ENCODE results near the gene TPST2. TPM values are rescaled to one million over a fixed set of nuclear protein-coding genes. Genes with fewer than 3 reads are reported as not detected.

Gene TPST2
- total RNA-seq, 1 experiment from 2014 or later: 11.8 TPM

DNA sequence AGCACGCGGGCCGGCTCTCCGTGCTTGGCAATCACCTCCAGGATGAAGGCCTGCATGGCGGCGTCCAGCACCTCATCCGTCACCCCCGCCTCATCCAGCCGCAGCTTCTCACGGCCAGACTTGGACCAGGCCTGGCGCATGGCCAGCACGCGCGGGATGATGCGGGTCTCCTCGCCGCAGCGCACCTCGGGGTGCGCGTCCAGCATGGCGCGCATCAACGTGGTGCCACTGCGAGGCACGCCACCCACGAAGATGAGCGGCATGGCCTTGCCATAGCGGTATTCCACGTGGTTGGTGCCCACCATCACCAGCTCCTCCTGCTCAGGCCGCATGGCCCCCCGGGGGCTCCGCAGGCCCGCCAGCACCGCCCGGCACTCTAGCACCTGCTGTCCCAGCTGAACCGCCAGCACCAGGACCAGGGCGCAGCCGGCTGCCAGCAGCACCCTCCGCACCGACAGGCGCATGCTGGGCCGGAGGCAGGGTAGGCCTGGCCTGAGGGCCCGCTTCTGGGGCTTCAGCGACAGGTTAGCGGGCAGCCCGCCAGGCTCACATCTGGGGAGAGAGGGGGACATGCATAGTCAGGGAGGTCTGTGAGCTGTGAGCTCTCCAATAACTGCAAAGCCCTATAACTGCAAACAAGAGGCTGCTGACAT, 48.6 kb downstream of the TPST2 start:
- BruUV-seq (replicated peaks): no TSS peak
- Mint-ChIP-seq H3K9me3 (ENCODE audit: low read depth, unreplicated experiment) (no peaks in the 10 kb centered on the region), H3K4me3 (ENCODE audit: low read depth, unreplicated experiment) (no peak overlapping the region), H3K4me1 (ENCODE audit: low read depth, unreplicated experiment) (no peaks in the 10 kb centered on the region), H3K27ac (ENCODE audit: unreplicated experiment) (no peak overlapping the region), H3K36me3 (ENCODE audit: insufficient read depth, unreplicated experiment) (peaks cover 3% of the 10 kb centered on the region), H3K27me3 (ENCODE audit: unreplicated experiment) (no peaks in the 10 kb centered on the region)
- intact Hi-C loops (cut with micrococcal nuclease; ENCODE audit: unreplicated experiment): no loop called here
- CTCF ChIA-PET: interaction anchor here (0.8 kb wide), 1 partner anchor 36 kb away, joined by 7 read pairs; no protein-coding TSS in a partner anchor
- no peak for DNase-seq
- TF ChIP-seq, protein P1, sequence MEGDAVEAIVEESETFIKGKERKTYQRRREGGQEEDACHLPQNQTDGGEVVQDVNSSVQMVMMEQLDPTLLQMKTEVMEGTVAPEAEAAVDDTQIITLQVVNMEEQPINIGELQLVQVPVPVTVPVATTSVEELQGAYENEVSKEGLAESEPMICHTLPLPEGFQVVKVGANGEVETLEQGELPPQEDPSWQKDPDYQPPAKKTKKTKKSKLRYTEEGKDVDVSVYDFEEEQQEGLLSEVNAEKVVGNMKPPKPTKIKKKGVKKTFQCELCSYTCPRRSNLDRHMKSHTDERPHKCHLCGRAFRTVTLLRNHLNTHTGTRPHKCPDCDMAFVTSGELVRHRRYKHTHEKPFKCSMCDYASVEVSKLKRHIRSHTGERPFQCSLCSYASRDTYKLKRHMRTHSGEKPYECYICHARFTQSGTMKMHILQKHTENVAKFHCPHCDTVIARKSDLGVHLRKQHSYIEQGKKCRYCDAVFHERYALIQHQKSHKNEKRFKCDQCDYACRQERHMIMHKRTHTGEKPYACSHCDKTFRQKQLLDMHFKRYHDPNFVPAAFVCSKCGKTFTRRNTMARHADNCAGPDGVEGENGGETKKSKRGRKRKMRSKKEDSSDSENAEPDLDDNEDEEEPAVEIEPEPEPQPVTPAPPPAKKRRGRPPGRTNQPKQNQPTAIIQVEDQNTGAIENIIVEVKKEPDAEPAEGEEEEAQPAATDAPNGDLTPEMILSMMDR (IDR thresholded peaks at IDR 0.05; ENCODE audit: unreplicated experiment): no peak

DNA sequence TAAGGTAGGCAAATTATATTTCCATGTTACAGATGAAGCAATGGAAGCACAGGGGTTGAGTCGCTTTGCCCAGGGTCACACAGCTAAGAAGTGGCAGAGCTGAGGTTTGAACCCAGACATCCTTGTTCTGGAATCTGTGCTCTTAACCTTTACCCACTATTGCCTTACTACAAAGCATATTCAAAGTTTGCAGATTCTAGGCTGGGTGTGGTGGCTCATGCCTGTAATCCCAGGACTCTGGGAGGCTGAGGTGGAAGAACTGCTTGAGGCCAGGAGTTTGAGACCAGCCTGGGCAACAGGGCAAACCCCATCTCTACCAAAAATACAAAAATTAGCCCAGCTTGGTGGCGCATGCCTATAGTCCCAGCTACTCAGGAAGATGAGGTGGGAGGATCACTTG, 49.8 kb downstream of the TPST2 start:
- CTCF ChIA-PET: no interaction called here
- H3K27ac Mint-ChIP-seq (ENCODE audit: unreplicated experiment): no peak overlapping the region
- no peak for DNase-seq
- H3K36me3 Mint-ChIP-seq (ENCODE audit: insufficient read depth, unreplicated experiment): peaks cover 6% of the 10 kb centered on the region
- no peaks in the 10 kb centered on the region for H3K4me1 Mint-ChIP-seq (ENCODE audit: low read depth, unreplicated experiment)
- H3K27me3 Mint-ChIP-seq (ENCODE audit: unreplicated experiment): no peaks in the 10 kb centered on the region
- H3K4me3 Mint-ChIP-seq (ENCODE audit: low read depth, unreplicated experiment): no peak overlapping the region
- no peaks in the 10 kb centered on the region for H3K9me3 Mint-ChIP-seq (ENCODE audit: low read depth, unreplicated experiment)
- TF ChIP-seq, protein P1 (IDR thresholded peaks at IDR 0.05; ENCODE audit: unreplicated experiment): no peak
- BruUV-seq (replicated peaks): no TSS peak
- intact Hi-C loops (cut with micrococcal nuclease; ENCODE audit: unreplicated experiment): no loop called here

DNA sequence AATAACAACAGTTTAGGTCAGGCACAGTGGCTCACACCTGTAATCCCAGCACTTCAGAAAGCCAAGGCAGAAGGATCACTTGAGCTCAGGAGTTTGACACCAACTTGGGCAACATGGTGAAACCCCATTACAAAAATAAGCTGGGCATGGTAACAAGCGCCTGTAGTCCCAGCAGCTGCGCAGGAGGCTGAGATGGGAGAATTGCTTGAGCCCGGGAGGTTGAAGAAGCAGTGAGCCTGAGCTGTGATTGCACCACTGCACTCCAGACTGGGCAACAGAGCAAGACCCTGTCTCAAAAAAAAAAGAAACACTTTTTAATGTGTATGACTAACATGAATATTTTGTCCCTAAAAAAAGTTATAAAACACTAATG, 53.2 kb downstream of the TPST2 start:
- TF ChIP-seq, protein P1 (IDR thresholded peaks at IDR 0.05; ENCODE audit: unreplicated experiment): no peak
- no peaks in the 10 kb centered on the region for H3K4me1 Mint-ChIP-seq (ENCODE audit: low read depth, unreplicated experiment)
- no peak overlapping the region for H3K4me3 Mint-ChIP-seq (ENCODE audit: low read depth, unreplicated experiment)
- intact Hi-C loops (cut with micrococcal nuclease; ENCODE audit: unreplicated experiment): no loop called here
- no peak for DNase-seq
- no TSS peak for BruUV-seq (replicated peaks)
- CTCF ChIA-PET: no interaction called here
- no peak overlapping the region for H3K27ac Mint-ChIP-seq (ENCODE audit: unreplicated experiment)
- H3K36me3 Mint-ChIP-seq (ENCODE audit: insufficient read depth, unreplicated experiment): peaks cover 6% of the 10 kb centered on the region
- no peaks in the 10 kb centered on the region for H3K9me3 Mint-ChIP-seq (ENCODE audit: low read depth, unreplicated experiment)
- no peaks in the 10 kb centered on the region for H3K27me3 Mint-ChIP-seq (ENCODE audit: unreplicated experiment)

DNA sequence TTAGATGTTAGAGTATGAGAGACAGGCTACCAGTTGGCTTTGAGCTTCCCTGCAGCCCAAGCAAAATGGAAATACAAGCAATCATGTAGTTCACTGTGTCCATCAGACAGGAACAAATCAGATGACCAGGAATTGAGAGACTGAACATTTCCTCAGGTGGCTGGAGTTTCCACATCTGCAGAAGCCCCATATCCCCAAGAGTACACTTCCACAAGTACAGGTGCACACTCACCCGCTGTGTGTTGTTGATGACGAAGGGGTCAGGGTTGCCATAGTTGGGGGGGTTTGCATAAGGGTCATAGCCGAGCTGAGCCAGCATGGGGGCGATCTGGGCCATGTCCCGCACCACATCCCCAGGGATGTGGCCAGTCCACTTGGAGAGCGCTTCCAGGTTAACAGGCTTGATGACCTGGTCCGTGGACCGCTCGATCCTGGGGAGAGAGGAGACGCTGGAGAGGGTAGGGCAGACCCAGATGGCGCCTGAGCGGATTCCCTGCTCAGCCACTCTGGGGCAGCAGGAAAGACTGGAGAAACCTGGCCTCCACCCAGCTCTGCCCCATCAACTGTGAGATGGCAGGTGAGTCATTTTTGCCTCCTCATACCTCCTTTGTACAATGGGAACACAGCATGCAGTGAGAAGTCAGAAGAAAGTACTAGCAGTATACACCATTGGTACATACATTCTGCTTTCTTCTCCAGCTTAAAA, 53.7 kb downstream of the TPST2 start:
- BruUV-seq (replicated peaks): no TSS peak
- CTCF ChIA-PET: no interaction called here
- DNase-seq: no peak
- Mint-ChIP-seq H3K27ac (ENCODE audit: unreplicated experiment) (no peak overlapping the region), H3K27me3 (ENCODE audit: unreplicated experiment) (no peaks in the 10 kb centered on the region), H3K9me3 (ENCODE audit: low read depth, unreplicated experiment) (no peaks in the 10 kb centered on the region), H3K4me3 (ENCODE audit: low read depth, unreplicated experiment) (no peak overlapping the region), H3K4me1 (ENCODE audit: low read depth, unreplicated experiment) (no peaks in the 10 kb centered on the region), H3K36me3 (ENCODE audit: insufficient read depth, unreplicated experiment) (peaks cover 6% of the 10 kb centered on the region)
- TF ChIP-seq, protein P1 (IDR thresholded peaks at IDR 0.05; ENCODE audit: unreplicated experiment): no peak
- intact Hi-C loops (cut with micrococcal nuclease; ENCODE audit: unreplicated experiment): no loop called here

Data from Calu3 (cell line).